T-helper 17 cell (primary cell): ENCODE results near the gene NDUFV2. TPM values are rescaled to one million over a fixed set of nuclear protein-coding genes. Genes with fewer than 3 reads are reported as not detected.

Experiments
- ATAC-seq: fragments of 150-1000 bp; cut with Tn5 transposase; 2 replicates; pipeline ENCODE4 v1.10.0; 2021; ENCODE audit warnings: mild to moderate bottlenecking, moderate library complexity
- DNase-seq, 3 donors: peaks; one replicate each; pipeline versions ENCODE4 v3.0.0 to v3.0.0-alpha.2; 2020 to 2021
- H3K9me3 ChIP-seq: one replicate; pipeline ENCODE4 v1.7.0; 2013; ENCODE audit warnings: low read length, mild to moderate bottlenecking; ENCODE audit not compliant: control insufficient read depth, poor library complexity, severe bottlenecking
- H3K27ac Mint-ChIP-seq: one replicate; pipeline ENCODE4 v1.8.0; 2022; ENCODE audit warnings: mild to moderate bottlenecking, moderate library complexity, mixed read lengths
- H3K27me3 Mint-ChIP-seq: one replicate; pipeline ENCODE4 v1.8.0; 2022; ENCODE audit warnings: mixed read lengths
- H3K36me3 Mint-ChIP-seq: one replicate; pipeline ENCODE4 v1.8.0; 2022; ENCODE audit warnings: low read depth, mixed read lengths
- H3K4me1 Mint-ChIP-seq: one replicate; pipeline ENCODE4 v1.8.0; 2022; ENCODE audit warnings: mild to moderate bottlenecking, mixed read lengths
- H3K4me3 Mint-ChIP-seq: one replicate; pipeline ENCODE4 v1.8.0; 2022; ENCODE audit warnings: mild to moderate bottlenecking, moderate library complexity, mixed read lengths
- total RNA-seq, 4 donors: library from RNA in 2 of 4; stranded (reverse) in 2 of 4; gene quantifications; one replicate each; pipeline ENCODE4 v1.2.3 and lab custom pipeline; 2022 to 2026

The NDUFV2 gene
- total RNA-seq, 2 donors from 2014 or later, result 222 to 231 TPM

DNA sequence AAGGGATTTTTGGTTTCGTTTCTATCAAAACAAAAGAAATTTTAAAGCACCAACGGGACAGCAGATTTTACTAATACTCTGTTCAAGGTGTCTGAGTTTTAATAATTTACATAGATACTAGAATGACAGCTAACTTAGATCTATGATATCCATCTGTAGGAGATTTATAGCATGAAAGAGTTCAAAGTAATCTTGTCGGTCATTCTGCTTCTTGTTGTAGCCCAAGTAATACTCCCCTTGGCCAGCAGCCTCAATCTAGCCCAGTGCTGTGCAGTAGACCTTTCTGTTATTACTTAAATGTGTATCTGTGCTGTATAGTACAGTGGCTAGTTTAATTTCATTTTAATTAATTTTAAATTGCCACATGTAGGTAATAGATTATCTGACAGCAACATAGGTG, 78.8 kb downstream of the NDUFV2 start:
- H3K4me1 Mint-ChIP-seq, result peaks cover 55% of the 10 kb centered on the region
- no peak for ATAC-seq
- no peaks in the 10 kb centered on the region for H3K9me3 ChIP-seq
- peaks cover 9% of the 10 kb centered on the region for H3K36me3 Mint-ChIP-seq
- H3K27ac Mint-ChIP-seq, result peak overlapping the region; percentile 79
- no peak for DNase-seq
- no peak overlapping the region for H3K4me3 Mint-ChIP-seq
- no peaks in the 10 kb centered on the region for H3K27me3 Mint-ChIP-seq

DNA sequence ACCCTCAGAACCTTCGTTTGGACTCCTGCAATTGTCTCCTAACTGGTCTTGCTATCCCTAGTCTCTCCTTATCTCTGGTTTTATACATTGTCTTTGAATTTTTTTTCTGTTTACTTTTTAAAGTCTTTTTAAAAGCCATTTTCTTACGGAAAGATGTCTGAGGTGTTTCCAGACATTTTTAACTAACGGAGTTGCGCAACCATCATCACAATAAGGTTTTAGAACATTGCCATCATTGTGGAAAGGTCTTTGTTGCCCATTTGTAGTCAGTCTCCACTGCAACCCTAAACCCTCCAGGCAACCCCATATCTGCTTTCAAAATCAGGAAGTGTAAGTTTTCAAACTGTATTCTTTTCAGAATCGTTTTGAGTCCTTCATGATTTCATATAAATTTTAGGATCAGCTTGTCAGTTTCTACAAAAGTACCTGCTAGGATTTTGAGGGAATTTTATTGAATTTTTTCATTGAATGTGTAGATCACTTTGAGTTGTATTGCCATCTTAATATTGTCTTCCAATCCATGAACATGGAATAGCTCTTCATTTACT, 80.4 kb downstream of the NDUFV2 start:
- Mint-ChIP-seq H3K27ac (peak overlapping the region; percentile 79), H3K4me1 (peaks cover 49% of the 10 kb centered on the region), H3K27me3 (no peaks in the 10 kb centered on the region), H3K4me3 (no peak overlapping the region), H3K36me3 (peaks cover 11% of the 10 kb centered on the region)
- no peak for ATAC-seq
- no peaks in the 10 kb centered on the region for H3K9me3 ChIP-seq
- DNase-seq, result no peak

Other genes with a start within 250 kb of the NDUFV2 start
- gene ANKRD12, start 34.1 kb downstream of the NDUFV2 start, total RNA-seq, result 100 to 1,000 TPM; 191 to 257 TPM
- gene TWSG1, start 232.1 kb downstream of the NDUFV2 start, total RNA-seq, result 1 to 10 TPM; 1.7 to 6.1 TPM